GM19043 (cell line): ENCODE data around the gene NFATC1.

Source experiments
- ATAC-seq: cut with Tn5 transposase; IDR thresholded peaks from one replicate; pipeline ENCODE4 v1.9.1; 2021; ENCODE audit warnings: low read depth; ENCODE audit not compliant: unreplicated experiment

Gene NFATC1

GRCh38 chr18:79420033-79420745 is 24.5 kb downstream of the NFATC1 start:
- ATAC-seq = no peak

GRCh38 chr18:79421275-79421857 is 25.6 kb downstream of the NFATC1 start:
- no peak for ATAC-seq

GRCh38 chr18:79422022-79422782 is 26.5 kb downstream of the NFATC1 start:
- ATAC-seq = peak; percentile 58

- ATAC-seq = no peak
These were observed 27.0 kb downstream of the NFATC1 start for GRCh38 chr18:79422783-79423165.

GRCh38 chr18:79423211-79424007 is 27.7 kb downstream of the NFATC1 start:
- no peak for ATAC-seq

GRCh38 chr18:79424008-79424565 is 28.4 kb downstream of the NFATC1 start:
- no peak for ATAC-seq

- no peak for ATAC-seq
These were observed 29.3 kb downstream of the NFATC1 start for GRCh38 chr18:79424880-79425568.

- no peak for ATAC-seq
These were observed 29.8 kb downstream of the NFATC1 start for GRCh38 chr18:79425569-79425886.

- no peak for ATAC-seq
These were observed 30.9 kb downstream of the NFATC1 start for GRCh38 chr18:79426376-79427300.

GRCh38 chr18:79427368-79428225 is 31.9 kb downstream of the NFATC1 start:
- ATAC-seq = no peak

GRCh38 chr18:79428287-79428686 is 32.6 kb downstream of the NFATC1 start:
- no peak for ATAC-seq

- no peak for ATAC-seq
These were observed 33.7 kb downstream of the NFATC1 start for GRCh38 chr18:79429381-79429780.

GRCh38 chr18:79429785-79430281 is 34.1 kb downstream of the NFATC1 start:
- ATAC-seq = no peak

GRCh38 chr18:79432376-79433120 is 36.8 kb downstream of the NFATC1 start:
- no peak for ATAC-seq

- no peak for ATAC-seq
These were observed 37.7 kb downstream of the NFATC1 start for GRCh38 chr18:79433431-79433830.

GRCh38 chr18:79434607-79435401 is 39.1 kb downstream of the NFATC1 start:
- no peak for ATAC-seq
